GM18499 (cell line): ENCODE results near the gene ARSB.
"Not testable (repeated sequence)": the region's sequence is repeated elsewhere in the genome, so short reads cannot be mapped to it uniquely, and the experiment has no call there.

Experiments
- ATAC-seq: cut with Tn5 transposase; IDR thresholded peaks from one replicate; pipeline ENCODE4 v1.9.1; 2021; ENCODE audit warnings: moderate number of reproducible peaks; ENCODE audit not compliant: insufficient read depth, unreplicated experiment

The ARSB gene

GRCh38 chr5:78785454-78785853 lies 199.7 kb downstream of the ARSB start:
- ATAC-seq: no peak

GRCh38 chr5:78783434-78784130 lies 201.5 kb downstream of the ARSB start:
- ATAC-seq: no peak

- ATAC-seq: no peak
Measured at GRCh38 chr5:78782728-78783127, 202.4 kb downstream of the ARSB start.

GRCh38 chr5:78781611-78782286 lies 203.4 kb downstream of the ARSB start:
- ATAC-seq: no peak

- ATAC-seq: no peak
Measured at GRCh38 chr5:78779771-78780616, 205.1 kb downstream of the ARSB start.

- ATAC-seq: no peak
Measured at GRCh38 chr5:78779262-78779661, 205.8 kb downstream of the ARSB start.

GRCh38 chr5:78778538-78778937 lies 206.6 kb downstream of the ARSB start:
- no peak for ATAC-seq

GRCh38 chr5:78777901-78778300 lies 207.2 kb downstream of the ARSB start:
- no peak for ATAC-seq

- no peak for ATAC-seq
Measured at GRCh38 chr5:78776637-78777036, 208.5 kb downstream of the ARSB start.

- no peak for ATAC-seq
Measured at GRCh38 chr5:78773655-78774054, 211.5 kb downstream of the ARSB start.

- ATAC-seq: no peak
Measured at GRCh38 chr5:78771260-78772205, 213.6 kb downstream of the ARSB start.

- no peak for ATAC-seq
Measured at GRCh38 chr5:78768781-78769380, 216.2 kb downstream of the ARSB start.

GRCh38 chr5:78766412-78766762 lies 218.7 kb downstream of the ARSB start:
- ATAC-seq: no peak

- ATAC-seq: no peak
Measured at GRCh38 chr5:78765756-78766411, 219.2 kb downstream of the ARSB start.

GRCh38 chr5:78765116-78765515 lies 220.0 kb downstream of the ARSB start:
- ATAC-seq: no peak

- no peak for ATAC-seq
Measured at GRCh38 chr5:78763659-78764189, 221.4 kb downstream of the ARSB start.

GRCh38 chr5:78762743-78763142 lies 222.4 kb downstream of the ARSB start:
- not testable (repeated sequence) for ATAC-seq

- ATAC-seq: no peak
Measured at GRCh38 chr5:78761840-78762239, 223.3 kb downstream of the ARSB start.

GRCh38 chr5:78760770-78761169 lies 224.3 kb downstream of the ARSB start:
- no peak for ATAC-seq
